HepG2 (cell line): ENCODE measurements around the gene SCAF11. TPM values are rescaled to one million over a fixed set of nuclear protein-coding genes. Genes with fewer than 3 reads are reported as not detected.

ENCODE experiments used
- AHR ChIP-seq: IDR thresholded peaks from 2 replicates; pipeline ENCODE4 v1.6.1; 2018; ENCODE audit warnings: missing genetic modification reagents, missing compliant biosample characterization
- HCFC1 ChIP-seq: fragments of 150-350 bp; IDR thresholded peaks from 2 replicates; pipeline ENCODE4 v1.6.1; 2014; ENCODE audit warnings: low read depth, low read length
- JARID2 ChIP-seq: sonication (generic); formaldehyde crosslinking; IDR thresholded peaks from 2 replicates; pipeline ENCODE4 v1.8.1; 2023; ENCODE audit warnings: missing genetic modification reagents, inconsistent platforms; ENCODE audit not compliant: insufficient replicate concordance
- MATR3 ChIP-seq: sonication (generic); formaldehyde crosslinking; IDR thresholded peaks from 2 replicates; pipeline ENCODE4 v1.4.0; 2020; ENCODE audit warnings: missing genetic modification reagents
- MED1 ChIP-seq: sonication (generic); formaldehyde crosslinking; IDR thresholded peaks from 2 replicates; pipeline ENCODE4 v1.4.0; 2020; ENCODE audit warnings: missing genetic modification reagents
- NR2F6 ChIP-seq, 2 experiments: IDR thresholded peaks; 2 replicates each; pipeline ENCODE4 v1.6.1; 2016; ENCODE audit warnings: antibody characterized with exemption in 1 of 2, mild to moderate bottlenecking in 1 of 2
- PRMT3 ChIP-seq: sonication (generic); formaldehyde crosslinking; IDR thresholded peaks from 2 replicates; pipeline ENCODE4 v1.8.1; 2022; ENCODE audit warnings: low read depth, mild to moderate bottlenecking, moderate library complexity, missing genetic modification reagents, borderline replicate concordance
- RARA ChIP-seq: IDR thresholded peaks from 2 replicates; pipeline ENCODE4 v1.6.1; 2016; ENCODE audit warnings: missing genetic modification reagents, missing compliant biosample characterization
- RXRB ChIP-seq: IDR thresholded peaks from 2 replicates; pipeline ENCODE4 v1.6.1; 2016; ENCODE audit warnings: borderline replicate concordance, missing genetic modification reagents, missing compliant biosample characterization
- SRSF1 ChIP-seq: fragments of 200-400 bp; formaldehyde crosslinking; optimal IDR thresholded peaks from 2 replicates; pipeline ENCODE3; 2017; ENCODE audit warnings: mild to moderate bottlenecking, low read depth, low read length, moderate library complexity
- STAT5B ChIP-seq: sonication (generic); formaldehyde crosslinking; IDR thresholded peaks from 2 replicates; pipeline ENCODE4 v1.4.0; 2020; ENCODE audit warnings: missing genetic modification reagents
- ZFP1 ChIP-seq: IDR thresholded peaks from 2 replicates; pipeline ENCODE4 v1.6.1; 2016
- ZFP37 ChIP-seq: sonication (generic); formaldehyde crosslinking; IDR thresholded peaks from 2 replicates; pipeline ENCODE4 v1.4.0; 2020; ENCODE audit warnings: missing genetic modification reagents, borderline replicate concordance
- ZNF432 ChIP-seq: sonication (generic); formaldehyde crosslinking; IDR thresholded peaks from 2 replicates; pipeline ENCODE4 v1.5.0; 2020; ENCODE audit warnings: missing genetic modification reagents, mild to moderate bottlenecking, borderline replicate concordance
- ZNF546 ChIP-seq: sonication (generic); formaldehyde crosslinking; conservative IDR thresholded peaks from 2 replicates; pipeline ENCODE4 v1.8.1; 2023; ENCODE audit warnings: mild to moderate bottlenecking, missing genetic modification reagents
- ZNF670 ChIP-seq: sonication (generic); formaldehyde crosslinking; IDR thresholded peaks from 2 replicates; pipeline ENCODE4 v1.8.0; 2022; ENCODE audit warnings: mild to moderate bottlenecking, missing genetic modification reagents, borderline replicate concordance
- ZNF703 ChIP-seq: sonication (generic); formaldehyde crosslinking; IDR thresholded peaks from 2 replicates; pipeline ENCODE4 v1.5.1; 2020; ENCODE audit warnings: missing genetic modification reagents, mild to moderate bottlenecking, moderate library complexity, borderline replicate concordance
- ZNF724P ChIP-seq: sonication (generic); formaldehyde crosslinking; IDR thresholded peaks from 2 replicates; pipeline ENCODE4 v1.8.0; 2022; ENCODE audit warnings: missing genetic modification reagents, borderline replicate concordance
- polyA plus RNA-seq, 8 experiments: library from polyadenylated mRNA; depleted of rRNA in 3 of 8; stranded (reverse) in 7 of 8; unstranded in 1 of 8; fragments of >200 nt; fragmentation: Illumina TruSeq in 4 of 8; extraction: Trizol in 4 of 8; gene quantifications; 2 replicates each; pipeline versions ENCODE4 v1.2.1 to v1.2.3, GENCODE V29; 2011 to 2016; ENCODE audit warnings: low read depth in 4 of 8, missing spikeins in 1 of 8, mixed read lengths in 1 of 8; ENCODE audit not compliant: insufficient read depth in 1 of 8
- total RNA-seq, 5 experiments: library from RNA; depleted of rRNA; stranded (reverse); fragments of >200 nt; fragmentation: Illumina TruSeq; extraction: Trizol; gene quantifications; 2 replicates each; pipeline ENCODE4 v1.2.3, GENCODE V29; 2016; ENCODE audit warnings: low read depth in 1 of 5
- TF ChIP-seq, protein P1 (sequence below): sonication (generic); formaldehyde crosslinking; IDR thresholded peaks from 2 replicates; pipeline ENCODE4 v1.4.0; 2020; ENCODE audit warnings: missing genetic modification reagents, borderline replicate concordance
- TF ChIP-seq, protein P2 (sequence below): sonication (generic); formaldehyde crosslinking; IDR thresholded peaks from 2 replicates; pipeline ENCODE4 v1.4.0; 2020; ENCODE audit warnings: missing genetic modification reagents
- TF ChIP-seq, protein P3 (sequence below): sonication (generic); formaldehyde crosslinking; IDR thresholded peaks from 2 replicates; pipeline ENCODE4 v1.5.1; 2020; ENCODE audit warnings: missing genetic modification reagents, mild to moderate bottlenecking, borderline replicate concordance
- TF ChIP-seq, protein P4 (sequence below): sonication (generic); formaldehyde crosslinking; IDR thresholded peaks from 2 replicates; pipeline ENCODE4 v1.8.1; 2023; ENCODE audit warnings: mild to moderate bottlenecking, missing genetic modification reagents, borderline replicate concordance

SCAF11 gene
- total and polyA plus RNA-seq, 2 of the 13 experiments (the other 11 are each of a cell fraction or from before 2014, with no cell fraction given): 26.9 to 38.3 TPM

DNA sequence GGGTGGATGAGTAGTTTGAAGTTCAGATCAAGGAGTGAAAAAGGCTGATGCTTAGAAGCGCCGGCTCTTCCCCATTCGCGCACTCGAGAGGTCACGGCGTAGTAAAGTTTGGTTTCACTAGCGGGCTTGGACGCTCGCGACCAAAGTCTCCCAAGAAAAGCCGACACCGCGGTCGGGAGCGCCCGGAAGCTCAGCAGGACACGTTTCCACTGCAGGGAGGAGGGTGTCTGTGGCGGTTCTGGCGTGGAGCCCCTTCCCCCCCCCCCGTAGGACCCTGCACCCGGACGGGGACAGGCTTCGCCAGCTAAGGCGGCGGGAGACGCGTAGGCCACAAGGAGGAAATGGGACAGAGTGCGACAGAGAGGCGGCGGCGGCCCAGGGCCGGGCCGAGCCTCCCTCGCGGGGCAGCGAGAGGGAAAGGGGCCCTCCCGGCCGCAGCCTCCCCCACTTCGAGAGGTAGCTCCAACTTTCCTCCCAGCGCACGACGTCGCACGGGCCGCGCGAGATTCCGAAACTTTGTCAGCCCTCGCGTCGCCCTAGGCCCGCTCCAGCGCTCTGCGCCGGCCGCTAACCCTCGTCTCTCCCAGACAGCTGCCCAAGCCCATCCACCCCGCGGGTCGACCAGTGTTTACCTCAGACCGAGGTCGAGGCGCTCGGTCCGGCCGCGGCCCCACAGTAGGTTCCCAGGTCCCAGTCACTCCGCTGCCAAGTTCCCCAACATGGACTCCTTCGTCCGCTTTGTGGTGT is 480 bp downstream of the SCAF11 start (continued):
- TF ChIP-seq, protein P1, sequence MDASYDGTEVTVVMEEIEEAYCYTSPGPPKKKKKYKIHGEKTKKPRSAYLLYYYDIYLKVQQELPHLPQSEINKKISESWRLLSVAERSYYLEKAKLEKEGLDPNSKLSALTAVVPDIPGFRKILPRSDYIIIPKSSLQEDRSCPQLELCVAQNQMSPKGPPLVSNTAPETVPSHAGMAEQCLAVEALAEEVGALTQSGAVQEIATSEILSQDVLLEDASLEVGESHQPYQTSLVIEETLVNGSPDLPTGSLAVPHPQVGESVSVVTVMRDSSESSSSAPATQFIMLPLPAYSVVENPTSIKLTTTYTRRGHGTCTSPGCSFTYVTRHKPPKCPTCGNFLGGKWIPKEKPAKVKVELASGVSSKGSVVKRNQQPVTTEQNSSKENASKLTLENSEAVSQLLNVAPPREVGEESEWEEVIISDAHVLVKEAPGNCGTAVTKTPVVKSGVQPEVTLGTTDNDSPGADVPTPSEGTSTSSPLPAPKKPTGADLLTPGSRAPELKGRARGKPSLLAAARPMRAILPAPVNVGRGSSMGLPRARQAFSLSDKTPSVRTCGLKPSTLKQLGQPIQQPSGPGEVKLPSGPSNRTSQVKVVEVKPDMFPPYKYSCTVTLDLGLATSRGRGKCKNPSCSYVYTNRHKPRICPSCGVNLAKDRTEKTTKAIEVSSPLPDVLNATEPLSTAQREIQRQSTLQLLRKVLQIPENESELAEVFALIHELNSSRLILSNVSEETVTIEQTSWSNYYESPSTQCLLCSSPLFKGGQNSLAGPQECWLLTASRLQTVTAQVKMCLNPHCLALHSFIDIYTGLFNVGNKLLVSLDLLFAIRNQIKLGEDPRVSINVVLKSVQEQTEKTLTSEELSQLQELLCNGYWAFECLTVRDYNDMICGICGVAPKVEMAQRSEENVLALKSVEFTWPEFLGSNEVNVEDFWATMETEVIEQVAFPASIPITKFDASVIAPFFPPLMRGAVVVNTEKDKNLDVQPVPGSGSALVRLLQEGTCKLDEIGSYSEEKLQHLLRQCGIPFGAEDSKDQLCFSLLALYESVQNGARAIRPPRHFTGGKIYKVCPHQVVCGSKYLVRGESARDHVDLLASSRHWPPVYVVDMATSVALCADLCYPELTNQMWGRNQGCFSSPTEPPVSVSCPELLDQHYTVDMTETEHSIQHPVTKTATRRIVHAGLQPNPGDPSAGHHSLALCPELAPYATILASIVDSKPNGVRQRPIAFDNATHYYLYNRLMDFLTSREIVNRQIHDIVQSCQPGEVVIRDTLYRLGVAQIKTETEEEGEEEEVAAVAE (CRISPR knock-in tag): 0 out of 2 replicates have a peak, but pooled peaks have one; percentile 7
- TF ChIP-seq MED1 (CRISPR knock-in tag) (no peak), SRSF1 (peak; percentile 79), JARID2 (CRISPR knock-in tag) (peak; percentile 11), STAT5B (CRISPR knock-in tag) (0 out of 2 replicates have a peak, but pooled peaks have one; percentile 21), ZFP1 (CRISPR knock-in tag) (no peak), MATR3 (CRISPR knock-in tag) (no peak), ZFP37 (peak; percentile 77; the same call in 1 of the 2 replicates), ZNF724P (CRISPR knock-in tag) (0 out of 2 replicates have a peak, but pooled peaks have one; percentile 10), ZNF432 (CRISPR knock-in tag) (no peak), RXRB (CRISPR knock-in tag) (peak; percentile 10; the same call in 1 of the 2 replicates), RARA (CRISPR knock-in tag) (peak; percentile 32; the same call in 1 of the 2 replicates), AHR (0 out of 2 replicates have a peak, but pooled peaks have one; percentile 69), ZNF703 (CRISPR knock-in tag) (0 out of 2 replicates have a peak, but pooled peaks have one; percentile 64), ZNF670 (CRISPR knock-in tag) (0 out of 2 replicates have a peak, but pooled peaks have one; percentile 36), ZNF546 (CRISPR knock-in tag) (peak; percentile 97), PRMT3 (peak; percentile 69; the same call in 1 of the 2 replicates), NR2F6 (IDR thresholded peaks at IDR 0.05) (0 out of 2 replicates have a peak, but pooled peaks have one; percentile 13), NR2F6 (CRISPR knock-in tag; IDR thresholded peaks at IDR 0.05) (peak; percentile 48; the same call in 1 of the 2 replicates), HCFC1 (no peak)
- TF ChIP-seq, protein P2, sequence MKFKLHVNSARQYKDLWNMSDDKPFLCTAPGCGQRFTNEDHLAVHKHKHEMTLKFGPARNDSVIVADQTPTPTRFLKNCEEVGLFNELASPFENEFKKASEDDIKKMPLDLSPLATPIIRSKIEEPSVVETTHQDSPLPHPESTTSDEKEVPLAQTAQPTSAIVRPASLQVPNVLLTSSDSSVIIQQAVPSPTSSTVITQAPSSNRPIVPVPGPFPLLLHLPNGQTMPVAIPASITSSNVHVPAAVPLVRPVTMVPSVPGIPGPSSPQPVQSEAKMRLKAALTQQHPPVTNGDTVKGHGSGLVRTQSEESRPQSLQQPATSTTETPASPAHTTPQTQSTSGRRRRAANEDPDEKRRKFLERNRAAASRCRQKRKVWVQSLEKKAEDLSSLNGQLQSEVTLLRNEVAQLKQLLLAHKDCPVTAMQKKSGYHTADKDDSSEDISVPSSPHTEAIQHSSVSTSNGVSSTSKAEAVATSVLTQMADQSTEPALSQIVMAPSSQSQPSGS (CRISPR knock-in tag): no peak
- TF ChIP-seq, protein P3, sequence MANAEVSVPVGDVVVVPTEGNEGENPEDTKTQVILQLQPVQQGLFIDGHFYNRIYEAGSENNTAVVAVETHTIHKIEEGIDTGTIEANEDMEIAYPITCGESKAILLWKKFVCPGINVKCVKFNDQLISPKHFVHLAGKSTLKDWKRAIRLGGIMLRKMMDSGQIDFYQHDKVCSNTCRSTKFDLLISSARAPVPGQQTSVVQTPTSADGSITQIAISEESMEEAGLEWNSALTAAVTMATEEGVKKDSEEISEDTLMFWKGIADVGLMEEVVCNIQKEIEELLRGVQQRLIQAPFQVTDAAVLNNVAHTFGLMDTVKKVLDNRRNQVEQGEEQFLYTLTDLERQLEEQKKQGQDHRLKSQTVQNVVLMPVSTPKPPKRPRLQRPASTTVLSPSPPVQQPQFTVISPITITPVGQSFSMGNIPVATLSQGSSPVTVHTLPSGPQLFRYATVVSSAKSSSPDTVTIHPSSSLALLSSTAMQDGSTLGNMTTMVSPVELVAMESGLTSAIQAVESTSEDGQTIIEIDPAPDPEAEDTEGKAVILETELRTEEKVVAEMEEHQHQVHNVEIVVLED: peak; percentile 19; the same call in 1 of the 2 replicates
- TF ChIP-seq, protein P4, sequence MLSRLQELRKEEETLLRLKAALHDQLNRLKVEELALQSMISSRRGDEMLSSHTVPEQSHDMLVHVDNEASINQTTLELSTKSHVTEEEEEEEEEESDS (CRISPR knock-in tag): no peak
